Gastrocnemius medialis (tissue), 4 donors: Measurements from ENCODE around the gene CYP2A7. TPM values are rescaled to one million over a fixed set of nuclear protein-coding genes. Genes with fewer than 3 reads are reported as not detected.
"Not testable (repeated sequence)": the region's sequence is repeated elsewhere in the genome, so short reads cannot be mapped to it uniquely, and the experiment has no call there.

ENCODE experiments used
- ATAC-seq, 2 donors: fragments of 150-250 bp; one replicate each; pipeline ENCODE4 v1.9.1; 2016
- DNase-seq, 2 donors: peaks; one replicate each; pipeline ENCODE4 v3.0.0-alpha.2; 2019
- H3K27ac ChIP-seq, 4 donors: fragments of 200-600 bp; sonication (generic); 1 replicate in 1 of 4; 2 replicates in 3 of 4; pipeline ENCODE4 v1.5.1; 2016 to 2018; ENCODE audit warnings: mild to moderate bottlenecking in 2 of 4, moderate library complexity in 1 of 4
- H3K27me3 ChIP-seq, 3 donors: fragments of 200-600 bp; sonication (generic) in 2 of 3; 1 replicate in 1 of 3; 2 replicates in 2 of 3; pipeline versions ENCODE4 v1.5.1 to v1.6.0; 2016 to 2019; ENCODE audit warnings: mild to moderate bottlenecking in 1 of 3, moderate library complexity in 1 of 3
- H3K36me3 ChIP-seq, 2 donors: fragments of 200-600 bp; sonication (generic) in 1 of 2; one replicate each; pipeline ENCODE4 v1.5.1; 2017 to 2018
- H3K4me1 ChIP-seq, 2 donors: fragments of 200-600 bp; sonication (generic) in 1 of 2; one replicate each; pipeline ENCODE4 v1.5.1; 2016 to 2017; ENCODE audit warnings: mild to moderate bottlenecking in 2 of 2
- H3K4me3 ChIP-seq, 4 donors: fragments of 200-600 bp; sonication (generic) in 3 of 4; 1 replicate in 1 of 4; 2 replicates in 3 of 4; pipeline ENCODE4 v1.5.1; 2016 to 2019; ENCODE audit warnings: mild to moderate bottlenecking in 2 of 4
- H3K9me3 ChIP-seq, 3 donors: fragments of 200-600 bp; sonication (generic) in 2 of 3; 1 replicate in 1 of 3; 2 replicates in 2 of 3; pipeline ENCODE4 v1.5.1; 2016 to 2019
- POLR2A ChIP-seq, 2 donors: fragments of 450-650 bp; IDR thresholded peaks; one replicate each; pipeline ENCODE4 v1.6.1; 2017; ENCODE audit warnings: antibody characterized with exemption in 2 of 2, mild to moderate bottlenecking in 2 of 2, moderate library complexity in 2 of 2
- in situ Hi-C, 4 donors: fragments of 200-750 bp; cut with MboI; loops; one replicate each; pipeline versions ENCODE4 v1.15.0 to v1.8.0; 2017; ENCODE audit warnings: low sequenced_read_pairs in 4 of 4
- intact Hi-C: fragments of 100-400 bp; cut with DNase I; formaldehyde crosslinking; loops from one replicate; pipeline ENCODE4 v1.15.1; 2023; ENCODE audit warnings: low total_unique reads
- total RNA-seq, 4 donors: library from RNA; depleted of rRNA; stranded (reverse); fragments of >200 nt; gene quantifications; one replicate each; pipeline versions ENCODE4 v1.1.0 to v1.2.3, GENCODE V29; 2016
- TF ChIP-seq, protein P1 (sequence below), 5 experiments: fragments of 450-650 bp in 3 of 5; fragments of 200-600 bp in 2 of 5; sonication (generic) in 2 of 5; IDR thresholded peaks in 4 of 5; conservative IDR thresholded peaks in 1 of 5; 1 replicate in 4 of 5; 2 replicates in 1 of 5; pipeline ENCODE4 v1.5.1; 2016 to 2019; ENCODE audit warnings: antibody characterized with exemption in 5 of 5, mild to moderate bottlenecking in 3 of 5, moderate library complexity in 3 of 5

The CYP2A7 gene
- total RNA-seq, 4 donors from 2014 or later, result not detected

DNA sequence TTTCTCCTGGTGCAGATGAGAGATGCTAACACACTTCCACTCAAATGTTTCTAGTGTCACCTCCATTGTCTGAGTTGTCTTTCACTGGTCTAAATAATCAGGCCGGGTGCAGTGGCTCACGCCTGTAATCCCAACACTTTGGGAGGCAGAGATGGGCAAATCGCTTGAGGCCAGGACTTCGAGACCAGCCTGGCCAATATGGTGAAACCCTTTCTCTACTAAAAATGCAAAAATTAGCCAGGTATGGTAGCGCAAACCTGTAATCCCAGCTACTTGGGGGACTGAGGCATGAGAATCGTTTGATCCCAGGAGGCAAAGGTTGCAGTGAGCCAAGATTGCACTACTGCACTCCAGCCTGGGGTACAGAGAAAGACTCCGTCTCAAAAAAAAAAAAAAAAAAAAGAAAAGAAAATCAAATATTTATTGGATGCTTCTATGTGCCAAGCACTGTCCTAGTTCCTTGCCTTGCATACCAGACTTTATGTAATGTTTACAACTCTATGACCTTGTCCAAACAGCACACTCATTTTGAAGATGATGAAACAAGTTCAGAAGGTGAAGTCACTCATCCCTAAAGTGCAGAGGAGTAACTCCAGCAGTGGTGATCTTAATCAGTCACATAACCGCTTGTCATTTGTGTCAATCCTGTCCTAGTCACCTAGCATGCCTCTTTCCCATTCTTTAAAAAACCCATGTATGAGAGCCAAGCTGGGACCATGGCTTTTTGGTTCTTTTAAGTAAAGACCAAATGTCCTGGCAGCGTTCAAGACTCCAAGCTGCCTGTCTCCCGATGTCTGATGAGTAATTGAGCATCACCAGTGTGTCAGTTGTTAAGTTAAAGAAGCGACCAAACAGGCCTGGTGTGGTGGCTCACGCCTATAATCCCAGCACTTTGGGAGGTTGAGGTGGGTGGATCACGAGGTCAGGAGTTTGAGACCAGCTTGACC, 15.1 kb upstream of the CYP2A7 start:
- DNase-seq, H3K4me1 ChIP-seq, intact Hi-C loops, H3K27ac ChIP-seq, H3K36me3 ChIP-seq, H3K4me3 ChIP-seq, H3K9me3 ChIP-seq, H3K27me3 ChIP-seq, ATAC-seq, in situ Hi-C loops: not testable (repeated sequence)

DNA sequence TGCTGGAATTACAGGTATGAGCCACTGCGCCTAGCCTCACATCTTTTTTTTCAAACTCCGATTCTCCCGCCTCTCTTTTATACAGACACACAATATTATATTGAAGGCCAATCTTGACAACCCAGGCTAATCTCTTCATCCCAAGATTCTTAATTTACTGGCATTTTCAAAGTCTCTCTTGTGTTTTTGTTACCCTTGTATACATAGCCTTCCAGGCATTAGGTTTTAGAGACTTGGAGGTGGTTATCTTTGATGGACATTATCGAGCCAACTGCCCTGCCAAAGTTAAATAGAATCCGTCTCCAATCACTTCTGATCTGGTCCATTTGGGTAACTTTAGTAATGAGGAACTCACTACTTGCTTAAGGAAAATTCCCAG, 14.4 kb upstream of the CYP2A7 start:
- TF ChIP-seq POLR2A (IDR thresholded peaks at IDR 0.05), result no peak
- TF ChIP-seq, protein P1, sequence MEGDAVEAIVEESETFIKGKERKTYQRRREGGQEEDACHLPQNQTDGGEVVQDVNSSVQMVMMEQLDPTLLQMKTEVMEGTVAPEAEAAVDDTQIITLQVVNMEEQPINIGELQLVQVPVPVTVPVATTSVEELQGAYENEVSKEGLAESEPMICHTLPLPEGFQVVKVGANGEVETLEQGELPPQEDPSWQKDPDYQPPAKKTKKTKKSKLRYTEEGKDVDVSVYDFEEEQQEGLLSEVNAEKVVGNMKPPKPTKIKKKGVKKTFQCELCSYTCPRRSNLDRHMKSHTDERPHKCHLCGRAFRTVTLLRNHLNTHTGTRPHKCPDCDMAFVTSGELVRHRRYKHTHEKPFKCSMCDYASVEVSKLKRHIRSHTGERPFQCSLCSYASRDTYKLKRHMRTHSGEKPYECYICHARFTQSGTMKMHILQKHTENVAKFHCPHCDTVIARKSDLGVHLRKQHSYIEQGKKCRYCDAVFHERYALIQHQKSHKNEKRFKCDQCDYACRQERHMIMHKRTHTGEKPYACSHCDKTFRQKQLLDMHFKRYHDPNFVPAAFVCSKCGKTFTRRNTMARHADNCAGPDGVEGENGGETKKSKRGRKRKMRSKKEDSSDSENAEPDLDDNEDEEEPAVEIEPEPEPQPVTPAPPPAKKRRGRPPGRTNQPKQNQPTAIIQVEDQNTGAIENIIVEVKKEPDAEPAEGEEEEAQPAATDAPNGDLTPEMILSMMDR (IDR thresholded peaks at IDR 0.05 in 4 of 5, conservative IDR thresholded peaks at IDR 0.05 in 1 of 5), result no peak
- no peak overlapping the region for H3K27ac ChIP-seq
- in situ Hi-C loops (no loop called here), intact Hi-C loops (no loop called here)
- no peaks in the 10 kb centered on the region for H3K4me1 ChIP-seq
- H3K4me3 ChIP-seq, result no peak overlapping the region
- no peaks in the 10 kb centered on the region for H3K9me3 ChIP-seq
- ATAC-seq (no peak), DNase-seq (no peak)
- no peaks in the 10 kb centered on the region for H3K27me3 ChIP-seq
- H3K36me3 ChIP-seq, result no peaks in the 10 kb centered on the region

DNA sequence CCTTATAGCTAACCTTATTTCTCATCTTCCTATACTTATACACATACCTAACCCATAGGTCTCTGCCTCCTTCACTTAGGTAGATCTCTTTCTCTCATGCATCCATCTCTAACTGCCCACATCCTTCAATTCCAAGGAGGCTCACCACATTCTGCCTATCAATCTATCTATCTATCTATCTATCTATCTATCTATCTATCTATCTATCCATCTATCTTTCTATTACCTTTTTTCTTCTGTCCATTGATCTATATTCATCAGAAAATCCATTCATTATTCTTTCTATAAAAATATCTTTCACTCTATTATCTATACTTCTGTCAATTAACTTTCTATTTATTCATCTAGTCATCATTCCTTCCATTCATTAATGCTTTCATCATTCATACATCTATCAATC, 11.1 kb upstream of the CYP2A7 start:
- intact Hi-C loops (no loop called here), in situ Hi-C loops (no loop called here)
- no peak overlapping the region for H3K27ac ChIP-seq
- H3K4me3 ChIP-seq, result no peak overlapping the region
- no peaks in the 10 kb centered on the region for H3K27me3 ChIP-seq
- ATAC-seq (no peak), DNase-seq (no peak)
- H3K36me3 ChIP-seq, result no peaks in the 10 kb centered on the region
- no peaks in the 10 kb centered on the region for H3K9me3 ChIP-seq
- no peak for TF ChIP-seq POLR2A (IDR thresholded peaks at IDR 0.05)
- TF ChIP-seq, protein P1 (IDR thresholded peaks at IDR 0.05 in 4 of 5, conservative IDR thresholded peaks at IDR 0.05 in 1 of 5), result no peak
- no peaks in the 10 kb centered on the region for H3K4me1 ChIP-seq

DNA sequence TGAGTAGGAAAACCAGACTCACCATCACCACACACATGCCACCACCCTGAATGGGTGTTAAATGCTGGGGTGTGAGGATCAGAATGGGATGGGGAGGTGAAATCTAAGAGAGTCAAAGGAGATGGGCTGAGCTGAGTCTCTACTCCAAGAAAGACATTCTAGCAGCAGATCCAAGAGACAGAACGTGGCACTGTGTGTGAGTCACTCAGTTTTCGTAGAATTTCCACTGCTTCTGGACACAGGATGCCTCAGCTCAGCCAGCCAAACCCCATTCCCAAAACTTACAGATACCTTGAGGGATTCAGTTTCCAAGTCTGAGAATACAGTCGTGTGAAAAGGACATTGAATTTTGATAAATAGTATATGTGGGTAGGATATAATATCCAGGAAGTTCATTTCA, 7.3 kb upstream of the CYP2A7 start:
- no peak for DNase-seq
- H3K4me3 ChIP-seq, result no peak overlapping the region
- no peak overlapping the region for H3K27ac ChIP-seq
- in situ Hi-C loops, result no loop called here
- no peaks in the 10 kb centered on the region for H3K27me3 ChIP-seq
- TF ChIP-seq POLR2A (IDR thresholded peaks at IDR 0.05), result no peak
- TF ChIP-seq, protein P1 (IDR thresholded peaks at IDR 0.05 in 4 of 5, conservative IDR thresholded peaks at IDR 0.05 in 1 of 5), result no peak
- H3K36me3 ChIP-seq, result no peaks in the 10 kb centered on the region
- no peaks in the 10 kb centered on the region for H3K9me3 ChIP-seq
- no peaks in the 10 kb centered on the region for H3K4me1 ChIP-seq
- intact Hi-C loops, result no loop called here
- ATAC-seq, result no peak

DNA sequence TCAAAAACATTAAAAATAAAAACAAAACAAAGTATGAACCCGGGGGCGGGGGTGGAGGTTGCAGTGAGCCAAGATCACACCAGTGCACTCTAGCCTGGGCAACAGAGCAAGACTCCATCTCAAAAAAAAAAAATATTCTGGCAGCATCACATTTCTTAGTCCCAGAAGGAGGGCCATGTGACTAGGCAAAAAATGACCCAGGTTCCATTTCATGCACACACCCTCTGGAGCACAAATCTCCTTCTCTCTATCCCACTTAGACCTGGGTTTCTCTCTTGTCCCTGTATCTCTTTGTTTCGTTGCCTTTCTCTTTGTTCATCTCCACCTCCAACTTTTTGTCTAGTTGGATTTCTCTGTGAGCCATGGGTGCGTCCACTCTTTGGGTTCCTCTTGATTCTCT, 6.2 kb upstream of the CYP2A7 start:
- H3K4me3 ChIP-seq, result no peak overlapping the region
- DNase-seq (no peak), ATAC-seq (no peak)
- TF ChIP-seq, protein P1 (IDR thresholded peaks at IDR 0.05 in 4 of 5, conservative IDR thresholded peaks at IDR 0.05 in 1 of 5), result no peak
- no peak for TF ChIP-seq POLR2A (IDR thresholded peaks at IDR 0.05)
- H3K27me3 ChIP-seq, result no peaks in the 10 kb centered on the region
- in situ Hi-C loops (no loop called here), intact Hi-C loops (no loop called here)
- no peak overlapping the region for H3K27ac ChIP-seq
- H3K9me3 ChIP-seq, result no peaks in the 10 kb centered on the region
- H3K36me3 ChIP-seq, result no peaks in the 10 kb centered on the region
- H3K4me1 ChIP-seq, result no peaks in the 10 kb centered on the region

DNA sequence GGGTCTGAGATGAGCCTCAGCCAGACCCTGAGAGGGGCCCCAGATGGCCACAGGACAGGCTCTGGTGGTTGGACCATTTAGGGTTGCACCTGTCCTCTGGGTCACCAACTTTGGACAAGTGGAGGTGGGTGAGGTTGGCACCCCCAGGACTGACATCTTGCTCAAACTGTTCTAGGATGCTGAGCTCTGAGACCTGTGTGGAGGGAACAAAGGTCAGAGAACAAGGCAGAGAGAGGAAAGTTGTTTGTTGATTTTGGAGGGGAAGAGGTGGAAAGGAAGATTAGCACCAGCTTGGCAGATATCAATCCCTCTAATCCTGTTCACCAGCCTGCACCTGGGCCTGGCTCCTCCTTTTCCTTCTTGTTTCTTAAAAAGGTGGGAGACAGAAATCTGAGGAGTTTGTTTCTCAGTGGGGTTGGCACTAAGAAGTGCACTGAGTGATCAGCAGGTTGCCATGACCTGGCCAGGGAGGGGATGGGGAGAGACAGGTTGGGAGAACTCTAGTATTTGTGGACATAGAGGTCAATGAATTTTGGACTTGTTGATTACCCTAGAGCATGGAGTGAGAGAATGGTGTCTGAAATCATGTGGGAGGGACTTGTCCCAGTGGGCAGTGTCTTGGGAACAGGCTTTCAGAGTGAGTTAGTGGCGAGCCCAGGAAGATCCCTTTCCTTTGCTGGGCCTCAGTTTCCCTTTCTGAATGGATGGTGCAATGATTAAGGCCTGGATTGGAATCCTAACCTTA, 2.3 kb upstream of the CYP2A7 start:
- H3K27me3 ChIP-seq, DNase-seq, ATAC-seq, in situ Hi-C loops, H3K9me3 ChIP-seq, H3K4me3 ChIP-seq, H3K4me1 ChIP-seq, H3K36me3 ChIP-seq, intact Hi-C loops, H3K27ac ChIP-seq: not testable (repeated sequence)

DNA sequence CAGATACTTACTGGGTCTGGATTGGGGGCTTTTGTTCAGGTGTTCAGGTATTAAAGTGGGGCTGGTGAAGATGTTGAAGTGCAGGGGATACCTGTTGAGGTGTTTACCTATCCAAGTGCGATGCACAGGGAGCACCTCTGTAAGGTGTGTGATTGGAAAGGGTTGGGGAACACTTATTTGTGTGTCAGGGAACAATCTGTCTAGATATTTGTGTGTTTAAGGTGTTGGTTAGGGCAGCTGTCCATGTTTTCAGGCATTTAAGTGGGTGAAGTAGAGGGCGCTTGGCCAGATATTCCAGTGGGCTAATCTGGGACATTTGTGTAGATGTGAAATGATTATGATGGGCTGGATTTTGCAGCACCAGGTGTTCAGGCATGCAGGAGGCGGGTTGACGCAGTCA, 2.7 kb downstream of the CYP2A7 start:
- H3K27ac ChIP-seq, H3K4me1 ChIP-seq, H3K36me3 ChIP-seq, ATAC-seq, H3K9me3 ChIP-seq, H3K4me3 ChIP-seq, intact Hi-C loops, in situ Hi-C loops, H3K27me3 ChIP-seq, DNase-seq: not testable (repeated sequence)
